GDM1 (cell line): ENCODE measurements around the gene GDF2.

Source experiments
- DNase-seq: peaks from one replicate; lab custom pipeline; 2025; lab: John Stamatoyannopoulos, UW

The GDF2 gene

DNA sequence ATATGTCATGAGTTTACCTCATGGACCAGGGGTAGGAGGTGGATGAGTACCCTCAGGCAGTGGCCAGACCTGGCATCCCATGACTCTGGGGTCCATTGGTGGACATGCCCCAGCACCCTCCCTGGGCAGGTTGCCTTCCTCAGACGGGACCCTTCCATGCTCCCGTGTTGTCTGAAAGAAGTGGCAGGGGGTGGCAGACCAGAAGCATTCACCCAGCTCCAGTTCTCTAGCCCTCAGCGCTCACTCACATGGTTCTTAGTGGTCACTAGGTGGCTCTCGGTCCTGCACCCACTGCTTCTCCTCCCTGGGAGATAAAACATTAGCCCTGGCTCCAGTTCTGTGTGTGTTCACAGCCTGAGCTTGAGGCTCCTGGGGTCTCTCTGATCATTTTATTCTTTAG, 31.9 kb downstream of the GDF2 start:
- no peak for DNase-seq

DNA sequence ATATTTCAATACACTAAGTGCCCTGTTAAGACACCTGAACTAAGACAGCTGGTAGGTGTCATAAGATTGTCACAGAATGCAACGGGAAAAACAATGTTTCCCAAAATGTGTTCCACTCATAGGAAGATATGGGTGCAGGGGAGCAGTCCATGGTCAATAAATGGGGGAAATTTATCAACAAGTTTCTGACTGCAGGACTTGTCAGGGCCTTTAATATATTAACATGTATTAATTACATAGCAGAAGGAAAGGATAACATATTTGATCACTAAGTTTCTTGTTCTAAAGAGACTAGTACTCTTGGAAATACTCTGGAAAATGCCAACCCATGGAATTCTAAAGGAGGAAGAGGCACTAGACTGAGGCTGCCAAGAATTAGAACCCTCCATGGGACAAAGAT, 32.6 kb downstream of the GDF2 start:
- no peak for DNase-seq

DNA sequence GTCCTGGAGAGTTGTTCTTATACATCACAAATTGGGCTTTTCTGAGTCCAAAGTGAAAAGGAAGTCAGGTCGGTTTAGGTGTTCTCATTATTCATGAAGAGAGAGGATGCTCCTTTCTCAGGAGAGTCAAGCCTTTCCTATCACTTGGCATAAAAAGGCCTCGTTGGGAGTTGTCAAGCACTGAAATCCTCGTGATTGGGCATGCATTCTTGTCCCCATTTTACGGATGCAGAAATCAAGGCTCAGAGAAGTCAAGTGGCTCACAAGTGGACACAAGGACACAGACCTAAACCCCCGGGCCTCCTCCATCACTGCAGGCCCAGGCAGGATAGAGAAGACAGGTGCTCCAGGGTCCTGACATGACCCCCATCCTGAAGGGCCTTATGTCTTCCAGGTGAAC, 34.5 kb downstream of the GDF2 start:
- DNase-seq, result no peak

DNA sequence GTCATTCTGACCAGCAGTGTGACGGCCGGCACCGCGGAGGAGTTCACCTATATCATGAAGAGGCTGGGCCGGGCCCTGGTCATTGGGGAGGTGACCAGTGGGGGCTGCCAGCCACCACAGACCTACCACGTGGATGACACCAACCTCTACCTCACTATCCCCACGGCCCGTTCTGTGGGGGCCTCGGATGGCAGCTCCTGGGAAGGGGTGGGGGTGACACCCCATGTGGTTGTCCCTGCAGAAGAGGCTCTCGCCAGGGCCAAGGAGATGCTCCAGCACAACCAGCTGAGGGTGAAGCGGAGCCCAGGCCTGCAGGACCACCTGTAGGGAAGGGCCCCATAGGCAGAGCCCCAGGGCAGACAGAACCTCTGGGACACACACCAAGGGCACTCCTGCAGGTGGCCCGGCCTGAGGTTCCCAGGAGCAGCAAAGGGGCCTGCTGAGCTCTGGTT, 34.9 kb downstream of the GDF2 start:
- DNase-seq, result no peak

DNA sequence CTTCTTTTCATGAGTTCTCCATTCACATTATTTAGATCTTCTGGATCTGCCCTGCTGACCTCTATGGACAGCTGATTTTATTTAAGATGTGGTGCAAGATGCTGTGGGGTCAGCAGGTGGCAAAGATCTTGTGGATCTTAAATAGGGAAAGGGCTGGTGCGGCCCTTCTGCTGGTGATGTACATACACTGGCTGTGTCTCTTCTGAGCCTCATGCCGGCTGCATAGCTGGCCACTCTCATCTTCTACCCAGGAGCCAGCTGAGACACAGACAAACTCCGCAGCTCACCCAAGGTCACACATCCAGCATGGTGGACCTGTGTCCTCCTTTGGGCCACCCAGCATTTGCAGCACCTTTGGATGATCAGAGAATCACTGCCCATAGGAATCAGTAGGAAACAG, 35.7 kb downstream of the GDF2 start:
- no peak for DNase-seq

DNA sequence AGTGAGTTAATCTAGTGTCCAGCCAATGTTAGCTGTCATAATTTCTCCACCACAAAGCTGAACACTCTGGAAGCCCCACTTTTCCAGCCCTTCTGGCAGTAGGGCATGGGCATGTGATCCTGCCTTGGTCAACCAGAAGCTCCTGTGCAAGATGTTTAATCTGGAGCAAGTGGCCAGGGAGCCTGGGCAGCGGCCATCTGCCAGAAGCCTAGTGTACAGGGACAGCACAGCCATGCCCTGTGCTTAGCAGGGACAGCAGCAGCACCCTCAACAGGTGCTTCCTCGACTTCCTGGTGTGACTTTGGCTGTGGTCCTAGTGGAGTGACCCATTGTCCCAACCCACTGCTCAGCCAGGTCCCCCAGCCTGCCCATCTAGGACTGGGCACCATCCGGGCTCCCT, 36.2 kb downstream of the GDF2 start:
- DNase-seq, result no peak

GRCh38 chr10:47359101-47359500, 36.8 kb downstream of the GDF2 start:
- DNase-seq, result no peak

GRCh38 chr10:47359626-47360418, 37.6 kb downstream of the GDF2 start:
- no peak for DNase-seq

- no peak for DNase-seq
Measured at GRCh38 chr10:47360419-47361040, 38.3 kb downstream of the GDF2 start.

DNA sequence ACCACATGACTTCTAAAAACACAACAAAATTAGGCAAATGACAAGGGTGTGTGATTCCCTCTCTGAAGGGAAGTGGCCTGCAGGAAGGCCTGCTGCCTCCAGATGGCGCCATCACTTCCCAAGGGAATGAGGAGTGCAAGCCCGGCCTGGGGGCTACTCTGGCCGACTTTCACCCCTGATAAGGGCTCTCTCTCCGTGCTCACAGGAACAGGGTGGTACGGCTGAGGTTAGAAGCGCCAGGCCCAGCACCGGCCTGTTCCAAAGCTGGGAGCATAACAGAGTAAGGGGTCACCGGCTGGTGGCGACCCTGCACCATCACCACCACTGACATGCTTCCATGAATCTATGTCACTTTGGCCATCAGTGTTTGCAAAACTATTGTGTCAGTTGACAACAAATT, 39.0 kb downstream of the GDF2 start:
- no peak for DNase-seq

GRCh38 chr10:47362199-47362598, 39.9 kb downstream of the GDF2 start:
- no peak for DNase-seq

DNA sequence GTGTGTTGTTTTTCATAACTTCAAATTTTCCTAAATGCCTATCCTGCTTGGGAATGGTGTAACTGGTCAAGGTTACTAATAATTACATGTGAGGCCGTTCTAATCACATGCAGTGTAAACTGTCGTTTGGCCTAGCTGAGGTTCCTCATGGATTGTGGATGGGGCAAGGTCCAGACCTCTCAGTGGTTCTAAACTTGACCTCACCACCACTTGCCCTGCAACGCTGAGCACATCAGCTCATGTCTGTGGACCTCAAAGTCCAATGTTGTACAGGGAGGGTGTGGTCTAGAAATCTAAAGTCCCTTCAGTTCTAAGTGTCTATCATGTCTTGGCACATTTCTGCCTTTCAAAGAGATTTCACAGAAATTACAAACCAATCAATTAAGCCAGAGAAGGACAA, 41.5 kb downstream of the GDF2 start:
- no peak for DNase-seq

- DNase-seq, result no peak
Measured at GRCh38 chr10:47364366-47364765, 42.1 kb downstream of the GDF2 start.

- no peak for DNase-seq
Measured at GRCh38 chr10:47364911-47365310, 42.7 kb downstream of the GDF2 start.

DNA sequence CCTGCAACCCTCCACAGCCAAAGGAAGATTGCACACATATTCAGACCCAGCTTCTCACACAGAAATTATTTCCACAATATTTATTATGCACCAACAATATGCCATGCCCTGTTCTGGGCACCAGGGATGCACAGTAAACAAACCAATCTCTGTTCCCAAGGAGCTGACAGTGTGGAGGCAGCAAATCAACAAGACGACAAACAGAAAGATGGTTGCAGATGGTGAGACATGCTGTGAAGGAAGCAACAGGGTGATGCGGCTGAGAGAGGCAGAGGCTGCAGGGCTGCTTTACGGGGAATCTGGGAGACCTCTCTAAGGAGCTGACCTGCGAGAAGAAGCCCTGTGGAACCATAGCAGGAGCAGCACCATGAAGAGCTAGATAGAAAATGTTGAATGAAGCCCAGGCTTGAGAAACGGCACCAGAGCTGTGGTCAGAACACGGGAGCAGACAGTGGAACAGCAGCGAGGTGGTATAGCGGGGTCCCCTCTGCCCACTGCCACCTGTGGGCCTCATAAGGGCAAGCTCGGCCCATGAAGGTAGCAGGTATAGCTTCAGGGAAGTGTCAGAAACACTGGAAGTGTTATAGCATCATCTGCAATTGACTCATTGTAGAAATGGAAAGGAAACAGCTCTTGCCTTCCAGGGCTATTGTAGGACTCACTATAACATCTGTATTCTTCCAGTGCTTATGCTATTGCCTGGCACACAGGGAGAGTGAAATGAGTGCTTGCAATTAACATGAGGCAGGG, 43.4 kb downstream of the GDF2 start:
- DNase-seq, result no peak

- no peak for DNase-seq
Measured at GRCh38 chr10:47366181-47366631, 44.0 kb downstream of the GDF2 start.

- DNase-seq, result no peak
Measured at GRCh38 chr10:47366731-47367460, 44.6 kb downstream of the GDF2 start.

- DNase-seq, result no peak
Measured at GRCh38 chr10:47367646-47368045, 45.4 kb downstream of the GDF2 start.

DNA sequence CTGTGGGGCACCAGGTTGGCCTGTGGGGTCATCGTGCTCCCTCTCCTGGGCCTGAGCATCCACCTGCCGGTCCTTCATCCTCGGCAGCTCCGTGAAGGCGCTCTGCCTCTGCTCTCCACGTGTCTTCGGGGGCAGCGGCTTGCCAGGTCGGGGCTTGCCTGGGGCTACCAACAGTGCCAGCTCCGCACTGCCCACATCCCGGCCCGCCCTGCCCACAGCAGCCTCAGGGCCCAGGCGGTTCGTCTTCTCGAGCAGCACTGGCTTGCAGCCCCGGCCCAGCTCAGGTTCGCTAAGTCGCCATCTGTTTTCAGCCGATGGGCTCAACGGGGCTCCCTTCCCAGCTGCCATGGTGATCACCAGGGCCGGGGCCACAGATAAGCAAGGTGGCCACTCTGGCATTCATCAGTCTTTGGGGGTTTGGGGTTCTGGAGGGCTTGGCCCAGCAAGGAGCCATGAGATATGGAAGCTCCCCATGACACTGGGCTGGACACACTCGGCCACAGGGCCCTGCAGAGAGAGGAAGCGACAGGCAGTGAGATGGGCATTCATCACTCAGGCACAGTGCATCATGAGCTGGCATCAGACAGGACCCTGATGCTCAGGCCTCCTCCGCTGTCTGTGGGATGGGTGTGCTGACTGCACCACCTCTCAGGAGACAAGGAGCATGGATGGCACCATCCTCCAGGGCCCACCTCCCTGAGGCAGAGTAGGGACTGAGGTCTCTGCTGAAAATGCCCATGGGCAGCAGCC, 46.4 kb downstream of the GDF2 start:
- DNase-seq, result no peak

GRCh38 chr10:47369251-47369894, 47.1 kb downstream of the GDF2 start:
- no peak for DNase-seq
